RPMI7951 (cell line): Measurements from ENCODE around the gene NRIP3. TPM values are rescaled to one million over a fixed set of nuclear protein-coding genes. Genes with fewer than 3 reads are reported as not detected.
"Not testable (repeated sequence)": the region's sequence is repeated elsewhere in the genome, so short reads cannot be mapped to it uniquely, and the experiment has no call there.

Experiments
- DNase-seq: peaks from one replicate; pipeline ENCODE4 v3.0.0-alpha.2; 2012; ENCODE audit warnings: low read depth
- total RNA-seq: library from RNA; depleted of rRNA; stranded (reverse); fragments of >200 nt; shearing (Covaris generic); gene quantifications from 2 replicates; pipeline ENCODE4 v1.2.3, GENCODE V29; 2014

The NRIP3 gene
- total RNA-seq, 1 experiment from 2014 or later = 31.7 TPM

DNA sequence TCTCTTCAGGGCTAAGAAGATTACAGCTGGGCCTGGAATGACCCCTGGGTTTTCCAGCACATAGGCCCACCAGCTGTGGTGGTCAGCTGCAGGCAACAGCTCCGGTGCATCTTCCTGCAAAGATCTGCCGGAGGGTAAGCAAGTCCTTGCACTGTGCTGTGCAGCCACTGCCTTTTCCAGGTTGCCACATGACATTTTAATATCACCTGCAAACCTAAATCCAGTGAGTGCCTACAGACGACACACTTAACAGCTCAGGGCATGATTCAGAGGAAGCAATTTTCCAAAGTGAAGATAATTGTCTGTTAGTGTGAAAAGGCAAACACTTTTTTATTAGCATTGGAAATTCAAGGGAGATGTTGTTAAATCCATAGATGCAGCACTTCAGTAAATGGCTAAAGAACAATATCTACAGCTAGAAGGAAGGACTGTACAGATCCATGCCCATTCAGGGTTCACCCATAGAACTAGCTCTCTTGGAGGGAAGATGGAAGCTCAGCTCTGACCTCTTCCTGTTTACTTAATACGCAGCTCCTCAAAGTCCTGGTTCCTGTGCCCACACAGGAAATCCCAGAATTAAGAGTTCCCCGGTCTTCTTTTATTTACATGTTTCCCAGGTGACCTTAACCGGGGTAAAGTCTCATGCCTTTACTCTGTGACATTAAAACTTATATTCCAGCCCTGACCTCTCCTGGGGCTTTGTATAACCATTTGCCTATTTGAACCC is 13.3 kb upstream of the NRIP3 start:
- DNase-seq = no peak

DNA sequence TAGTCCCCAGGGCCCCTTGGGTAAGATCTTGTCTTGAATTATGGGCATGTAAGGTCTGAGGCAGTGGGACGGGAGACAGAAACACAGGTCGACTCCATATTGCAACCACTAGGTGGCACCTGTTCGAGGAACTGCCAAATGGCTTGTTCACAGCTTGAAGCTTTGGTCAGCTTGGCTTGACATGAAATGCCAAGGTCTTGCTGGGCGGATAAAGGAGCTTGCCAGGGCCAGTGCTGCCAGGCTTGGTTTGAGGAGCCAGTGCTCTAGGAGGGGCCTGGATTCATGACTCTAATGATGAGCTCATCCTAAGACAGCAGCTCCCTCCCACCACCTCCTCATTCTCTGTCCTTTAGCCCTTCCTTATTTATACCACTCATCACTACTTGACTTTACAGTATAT is 11.9 kb upstream of the NRIP3 start:
- peak; percentile 77 for DNase-seq

GRCh38 chr11:9014826-9015225 is 11.0 kb upstream of the NRIP3 start:
- no peak for DNase-seq

GRCh38 chr11:9013373-9013772 is 9.6 kb upstream of the NRIP3 start:
- no peak for DNase-seq

DNA sequence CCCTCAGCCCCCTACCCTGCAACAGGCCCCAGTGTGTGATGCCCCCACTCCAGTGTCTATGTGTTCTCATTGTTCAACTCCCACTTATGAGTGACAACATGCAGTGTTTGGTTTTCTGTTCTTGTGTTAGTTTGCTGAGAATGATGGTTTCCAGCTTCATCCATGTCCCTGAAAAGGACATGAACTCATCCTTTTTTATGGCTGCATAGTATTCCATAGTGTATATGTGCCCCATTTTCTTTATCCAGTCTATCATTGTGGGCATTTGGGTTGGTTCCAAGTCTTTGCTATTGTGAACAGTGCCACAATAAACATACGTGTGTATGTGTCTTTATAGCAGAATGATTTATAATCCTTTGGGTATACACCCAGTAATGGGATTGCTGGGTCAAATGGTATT is 5.7 kb upstream of the NRIP3 start:
- not testable (repeated sequence) for DNase-seq

DNA sequence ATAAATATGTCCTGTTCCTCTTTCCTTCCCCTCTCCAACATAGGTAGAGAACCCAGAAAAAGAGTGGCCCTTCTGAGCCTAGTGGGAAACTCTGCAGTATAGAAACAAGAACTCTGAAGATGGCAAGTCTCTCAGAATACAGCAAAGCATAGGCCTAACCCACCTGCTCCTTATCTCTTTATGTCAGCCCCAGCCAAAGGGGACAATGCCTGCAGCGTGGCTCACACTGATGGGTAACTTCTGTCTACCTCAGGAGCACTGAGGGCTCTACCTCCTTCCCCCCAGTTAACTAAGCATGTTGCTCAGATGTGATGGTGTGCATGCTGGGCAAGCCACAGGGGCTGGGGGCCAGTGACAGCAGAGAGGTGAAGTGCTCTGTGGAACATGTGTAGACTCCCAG is 4.9 kb upstream of the NRIP3 start:
- no peak for DNase-seq

GRCh38 chr11:9008011-9008550 is 4.3 kb upstream of the NRIP3 start:
- no peak for DNase-seq

GRCh38 chr11:9005087-9005486 is 1.3 kb upstream of the NRIP3 start:
- DNase-seq = no peak

GRCh38 chr11:9004183-9004926 is 554 bp upstream of the NRIP3 start:
- no peak for DNase-seq

DNA sequence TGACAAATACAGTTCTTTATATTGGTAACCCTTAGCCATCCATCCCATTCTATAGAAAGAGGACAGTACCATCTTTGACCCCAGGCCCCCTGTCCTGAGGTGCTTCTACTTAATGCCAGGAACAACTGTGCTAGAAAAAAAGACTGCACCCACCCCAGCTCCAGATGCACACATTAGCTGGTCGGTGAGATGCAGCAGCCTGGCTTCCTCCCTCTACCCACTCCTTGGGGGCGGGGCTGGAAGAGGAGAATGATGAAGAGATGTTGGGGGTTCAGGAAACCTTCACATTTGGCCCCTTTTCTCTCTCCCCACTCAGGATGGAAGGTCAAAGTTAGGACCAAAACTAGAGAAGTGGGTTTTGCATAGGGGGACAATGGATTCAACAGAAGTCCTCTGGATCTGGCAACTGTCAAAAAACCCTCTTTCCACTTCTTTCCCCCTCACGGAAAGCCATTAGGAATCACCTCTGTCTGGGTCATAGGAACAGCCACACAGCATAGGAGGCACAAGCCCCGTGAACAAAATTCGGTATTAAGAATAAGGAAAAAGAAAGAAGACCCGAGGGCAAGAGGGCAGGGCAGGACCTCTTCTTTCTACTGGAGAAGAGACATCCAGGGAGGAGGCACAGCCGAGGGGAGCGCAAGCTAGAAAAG is 755 bp downstream of the NRIP3 start:
- DNase-seq = no peak

DNA sequence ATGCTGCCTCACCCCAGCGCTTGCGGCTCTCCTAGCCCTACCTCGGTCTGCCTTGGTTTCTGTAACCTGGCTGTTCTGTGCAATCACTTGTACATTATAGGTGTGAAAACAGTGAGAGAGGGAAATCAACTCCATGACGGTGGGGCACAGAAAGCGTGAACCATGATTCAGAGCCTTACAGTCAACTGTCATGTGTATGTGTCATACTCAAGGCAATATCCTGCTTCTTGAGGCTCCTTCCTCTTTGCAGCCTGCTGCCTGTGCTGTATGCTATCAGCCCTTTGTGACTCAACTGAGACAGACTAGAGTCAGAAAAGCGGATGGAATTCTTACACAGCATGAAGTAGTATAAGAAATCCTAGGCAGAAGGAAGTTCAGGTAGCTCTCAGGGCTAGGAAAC is 2.1 kb downstream of the NRIP3 start:
- peak; percentile 82 for DNase-seq

DNA sequence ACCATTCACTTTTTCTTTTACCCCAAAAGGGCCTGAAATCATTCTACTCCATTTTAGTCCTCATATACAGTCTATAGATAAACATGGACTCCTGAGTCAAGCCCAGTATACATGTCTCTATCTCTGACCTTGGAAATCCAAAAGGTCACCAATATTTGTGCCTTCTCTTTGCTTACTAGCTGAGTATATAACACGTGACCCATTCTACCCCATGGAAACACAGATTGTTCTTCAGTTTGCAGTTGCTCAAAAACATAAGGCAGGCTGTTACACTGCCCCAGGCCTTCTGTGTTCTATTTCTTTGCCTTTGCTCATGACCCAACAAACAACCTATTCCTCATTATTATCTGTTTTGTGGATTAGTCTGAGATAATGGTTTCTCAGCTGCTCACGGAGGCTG is 5.8 kb downstream of the NRIP3 start:
- DNase-seq = no peak

DNA sequence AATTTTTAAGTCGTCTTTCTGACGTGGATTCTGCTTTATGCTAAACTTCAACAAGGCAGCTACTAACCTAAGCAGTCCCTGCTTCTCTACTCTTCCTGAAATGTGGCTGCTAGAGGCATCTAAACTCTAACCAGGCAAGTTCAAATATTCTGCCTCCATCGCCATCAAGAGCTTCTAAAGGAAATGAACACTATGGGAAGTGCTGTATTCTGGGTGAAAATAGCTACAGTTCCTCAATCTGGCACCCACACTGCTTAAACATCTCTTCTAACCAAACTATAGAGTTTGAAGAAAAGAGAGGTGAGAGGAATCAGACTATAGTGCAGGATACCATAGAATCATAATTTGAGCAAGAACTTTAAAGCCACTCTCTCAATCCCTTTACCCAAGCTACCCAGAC is 6.3 kb downstream of the NRIP3 start:
- DNase-seq = no peak

DNA sequence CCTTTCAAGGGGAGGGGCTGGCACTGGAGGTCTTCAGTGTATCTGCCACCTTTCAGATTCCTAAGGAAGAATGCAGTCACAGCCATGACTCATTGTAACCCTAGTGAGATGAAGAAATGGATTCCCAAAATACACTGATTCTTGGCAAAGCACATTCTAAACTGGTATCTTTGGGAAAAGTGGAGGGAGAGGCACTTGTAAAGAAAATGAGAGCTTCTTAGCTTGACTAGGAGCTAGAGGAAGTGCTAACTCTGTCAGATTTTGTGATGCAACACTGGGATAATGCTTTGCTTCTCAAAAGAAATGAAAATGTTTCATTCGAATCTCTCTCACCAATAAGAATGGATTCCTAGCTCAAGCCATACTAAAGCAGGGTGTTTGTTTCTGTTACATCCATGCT is 14.3 kb downstream of the NRIP3 start:
- DNase-seq = peak; percentile 46

- DNase-seq = peak; percentile 23
Observed at GRCh38 chr11:8988329-8989234, 15.2 kb downstream of the NRIP3 start.

GRCh38 chr11:8987446-8987845 is 16.4 kb downstream of the NRIP3 start:
- no peak for DNase-seq

DNA sequence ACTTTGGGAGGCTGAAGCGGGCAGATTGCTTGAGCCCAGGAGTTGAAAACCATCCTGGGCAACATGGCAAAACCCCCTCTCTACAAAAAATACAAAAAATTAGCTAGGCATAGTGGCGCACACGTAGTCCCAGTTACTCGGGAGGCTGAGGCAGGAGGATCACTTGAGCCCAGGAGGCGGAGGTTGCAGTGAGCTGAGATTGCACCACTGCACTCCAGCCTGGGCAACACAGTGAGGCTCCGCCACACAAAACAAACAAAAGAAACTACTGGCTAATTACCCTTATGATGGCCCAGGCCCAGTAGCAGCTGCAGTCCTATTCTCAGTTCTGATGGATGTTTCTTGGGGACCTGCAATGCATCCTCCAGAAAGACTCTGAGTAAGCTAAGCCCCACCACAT is 17.0 kb downstream of the NRIP3 start:
- DNase-seq = not testable (repeated sequence)

GRCh38 chr11:8985462-8985861 is 18.3 kb downstream of the NRIP3 start:
- DNase-seq = no peak

- DNase-seq = no peak
Observed at GRCh38 chr11:8983552-8983951, 20.2 kb downstream of the NRIP3 start.

DNA sequence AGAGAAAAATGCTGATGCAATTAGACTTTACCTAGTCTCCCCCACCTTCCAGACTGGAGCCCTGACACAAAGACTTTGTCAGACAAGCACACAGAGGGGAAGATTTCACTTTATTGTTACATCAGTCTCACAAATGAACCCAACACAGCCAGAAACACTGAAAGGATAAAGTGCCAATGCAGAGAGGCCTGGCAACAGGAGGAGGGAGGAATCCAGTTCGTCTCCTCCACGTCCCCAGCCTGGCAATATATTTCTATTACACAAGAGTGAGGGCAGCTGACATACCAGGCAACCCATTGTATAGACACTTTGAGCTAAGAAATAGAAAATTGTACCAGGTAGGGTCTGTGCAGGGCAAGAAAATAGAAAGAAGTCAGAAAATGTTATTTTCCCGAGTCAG is 23.3 kb downstream of the NRIP3 start:
- DNase-seq = no peak

DNA sequence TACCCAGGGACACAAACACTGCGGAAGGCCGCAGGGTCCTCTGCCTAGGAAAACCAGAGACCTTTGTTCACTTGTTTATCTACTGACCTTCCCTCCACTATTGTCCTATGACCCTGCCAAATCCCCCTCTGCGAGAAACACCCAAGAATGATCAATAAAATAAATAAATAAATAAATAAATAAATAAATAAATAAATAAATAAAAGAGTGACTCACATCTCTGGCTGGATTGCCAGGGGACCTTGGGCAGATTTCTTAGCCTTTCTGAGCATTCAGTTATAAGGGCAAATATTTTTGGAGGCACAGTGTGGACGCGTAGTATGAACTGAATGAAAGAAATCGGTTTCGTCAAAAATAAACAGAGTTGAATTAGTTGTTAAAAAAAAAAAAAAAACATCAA is 24.4 kb downstream of the NRIP3 start:
- not testable (repeated sequence) for DNase-seq

- DNase-seq = no peak
Observed at GRCh38 chr11:8973121-8973520, 30.7 kb downstream of the NRIP3 start.
